ENCODE measurements around the gene NEURL4.

DNA sequence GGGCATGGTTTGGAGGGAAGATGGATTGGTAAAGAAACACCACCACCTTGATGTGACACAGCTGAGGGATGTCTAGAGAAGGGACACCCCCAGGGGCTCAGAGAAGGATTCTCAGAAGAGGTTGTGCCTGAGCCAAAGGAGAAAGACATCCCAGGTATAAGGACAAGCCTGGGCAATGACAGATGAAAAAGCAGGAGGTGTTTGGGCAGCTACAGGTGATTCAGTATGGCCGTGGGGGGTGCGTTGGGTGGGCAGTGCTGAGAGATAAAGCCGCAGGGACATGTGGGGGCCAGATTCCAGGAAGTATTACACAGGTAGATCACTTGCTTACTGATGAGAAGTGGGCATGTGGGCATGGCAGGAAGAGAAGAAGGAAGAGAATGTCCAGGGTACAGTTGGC lies 32.8 kb upstream of the NEURL4 start:
- TF ChIP-seq, protein P1, sequence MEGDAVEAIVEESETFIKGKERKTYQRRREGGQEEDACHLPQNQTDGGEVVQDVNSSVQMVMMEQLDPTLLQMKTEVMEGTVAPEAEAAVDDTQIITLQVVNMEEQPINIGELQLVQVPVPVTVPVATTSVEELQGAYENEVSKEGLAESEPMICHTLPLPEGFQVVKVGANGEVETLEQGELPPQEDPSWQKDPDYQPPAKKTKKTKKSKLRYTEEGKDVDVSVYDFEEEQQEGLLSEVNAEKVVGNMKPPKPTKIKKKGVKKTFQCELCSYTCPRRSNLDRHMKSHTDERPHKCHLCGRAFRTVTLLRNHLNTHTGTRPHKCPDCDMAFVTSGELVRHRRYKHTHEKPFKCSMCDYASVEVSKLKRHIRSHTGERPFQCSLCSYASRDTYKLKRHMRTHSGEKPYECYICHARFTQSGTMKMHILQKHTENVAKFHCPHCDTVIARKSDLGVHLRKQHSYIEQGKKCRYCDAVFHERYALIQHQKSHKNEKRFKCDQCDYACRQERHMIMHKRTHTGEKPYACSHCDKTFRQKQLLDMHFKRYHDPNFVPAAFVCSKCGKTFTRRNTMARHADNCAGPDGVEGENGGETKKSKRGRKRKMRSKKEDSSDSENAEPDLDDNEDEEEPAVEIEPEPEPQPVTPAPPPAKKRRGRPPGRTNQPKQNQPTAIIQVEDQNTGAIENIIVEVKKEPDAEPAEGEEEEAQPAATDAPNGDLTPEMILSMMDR (IDR thresholded peaks at IDR 0.05) = no peak
- TF ChIP-seq POLR2A (IDR thresholded peaks at IDR 0.05) = no peak

Data from esophagus squamous epithelium (tissue), 4 donors.